Activated naive CD4-positive, alpha-beta T cell treated with anti-CD3 and anti-CD28 coated beads, Interleukin-2, amount 50 U/mL, for 72 hours (primary cell): ENCODE measurements around the gene SLC38A2. TPM values are rescaled to one million over a fixed set of nuclear protein-coding genes. Genes with fewer than 3 reads are reported as not detected.
A peak's percentile ranks its signal among the peaks of the same experiment; 100 is the strongest.

Source experiments
- ATAC-seq, 2 donors: fragments of 150-1000 bp; cut with Tn5 transposase; 2 replicates each; pipeline ENCODE4 v1.10.0; 2021; ENCODE audit warnings: mild to moderate bottlenecking in 2 of 2, moderate library complexity in 2 of 2
- DNase-seq, 2 donors: peaks; one replicate each; pipeline ENCODE4 v3.0.0; 2021 to 2022; ENCODE audit warnings: low spot score in 2 of 2
- H3K27ac Mint-ChIP-seq, 2 donors: one replicate each; pipeline ENCODE4 v1.8.0; 2022; ENCODE audit warnings: mild to moderate bottlenecking in 2 of 2, mixed read lengths in 2 of 2
- H3K36me3 Mint-ChIP-seq, 2 donors: one replicate each; pipeline ENCODE4 v1.8.0; 2022; ENCODE audit warnings: mixed read lengths in 2 of 2
- H3K9me3 Mint-ChIP-seq, 2 donors: one replicate each; pipeline ENCODE4 v1.8.0; 2022; ENCODE audit warnings: mixed read lengths in 2 of 2
- total RNA-seq, 2 donors: library from RNA; stranded (reverse); gene quantifications; one replicate each; pipeline ENCODE4 v1.2.3, GENCODE V29; 2022

The SLC38A2 gene
- total RNA-seq, 2 donors from 2014 or later: 249 to 315 TPM

DNA sequence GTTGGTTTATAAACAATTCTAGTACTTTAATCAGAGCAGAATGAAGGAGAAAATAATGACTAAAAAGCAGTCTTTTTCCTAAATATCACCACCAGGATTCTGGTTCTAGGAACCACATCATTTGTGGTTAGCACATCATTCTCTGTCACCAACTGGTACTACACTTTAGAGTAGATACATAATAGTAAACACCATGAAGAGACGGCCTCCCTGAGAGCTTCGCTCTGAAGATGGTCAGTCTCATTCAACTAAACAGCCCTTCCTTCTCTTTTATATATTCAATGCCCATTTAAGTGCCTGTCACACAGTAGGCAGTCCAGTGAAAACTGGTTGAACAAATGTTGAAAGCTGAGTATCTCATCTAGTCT, 10.9 kb downstream of the SLC38A2 start:
- Mint-ChIP-seq H3K27ac (peak overlapping the region in 1 of 2 donors; percentile 81), H3K9me3 (no peaks in the 10 kb centered on the region), H3K36me3 (peaks cover 30 to 66% of the 10 kb centered on the region in 2 donors)
- peak in 1 of 2 donors; percentile 12 for ATAC-seq
- DNase-seq: no peak

DNA sequence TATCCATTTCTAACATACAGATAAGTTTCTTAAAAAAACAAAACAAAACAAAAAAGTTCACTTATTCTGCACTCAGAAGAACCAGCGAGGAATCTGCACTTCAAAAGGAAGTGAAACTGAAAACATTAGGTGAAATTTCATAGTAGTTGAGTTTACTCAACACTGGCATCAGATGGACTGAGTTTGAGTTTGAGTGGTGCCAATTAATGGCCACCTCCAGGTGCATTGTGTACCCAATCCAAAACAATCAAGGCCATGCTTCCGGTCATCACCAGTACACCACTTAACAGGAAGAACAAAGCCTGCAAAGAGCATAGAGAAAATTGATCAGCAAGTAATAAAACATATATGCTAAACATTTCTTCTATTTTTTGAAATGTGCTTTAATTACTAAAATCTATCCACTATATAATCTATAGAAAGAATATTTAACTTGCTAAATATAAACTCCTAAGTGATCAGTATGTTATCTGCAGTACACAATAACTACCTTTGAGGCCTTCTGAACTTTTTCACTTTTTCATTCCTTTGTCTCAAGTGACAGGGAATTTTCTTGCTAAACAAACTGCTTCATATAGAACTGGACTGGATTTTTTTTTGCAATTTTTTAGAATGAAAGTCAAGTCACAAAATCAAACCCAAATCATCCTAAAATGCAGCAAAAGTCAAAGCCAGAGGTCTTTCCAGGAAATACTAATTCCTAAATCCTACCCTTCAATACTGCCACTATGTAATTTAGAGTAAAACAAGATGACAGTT, 11.5 kb downstream of the SLC38A2 start:
- H3K27ac Mint-ChIP-seq: peak overlapping the region in 1 of 2 donors; percentile 68
- no peaks in the 10 kb centered on the region for H3K9me3 Mint-ChIP-seq
- peaks cover 30 to 66% of the 10 kb centered on the region in 2 donors for H3K36me3 Mint-ChIP-seq
- DNase-seq (no peak), ATAC-seq (peak in 1 of 2 donors; percentile 10)

DNA sequence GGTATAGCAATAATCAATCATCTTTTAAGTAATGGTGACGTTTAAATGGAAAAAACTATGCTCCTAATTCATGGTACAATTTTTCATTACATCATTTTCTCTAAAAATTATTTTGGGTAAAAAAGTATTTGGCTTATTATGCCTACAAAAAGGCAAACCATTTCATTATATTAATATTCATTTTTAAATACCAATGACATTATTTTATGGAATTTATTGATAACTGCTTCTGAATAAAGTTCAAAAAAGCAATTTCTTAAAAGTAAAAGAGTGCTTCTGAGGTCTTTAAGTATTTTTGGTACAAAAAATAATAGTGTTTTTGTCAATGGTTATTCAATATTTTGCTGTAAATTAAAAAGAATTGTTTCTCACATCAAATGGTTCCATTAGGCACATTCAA, 12.2 kb downstream of the SLC38A2 start:
- DNase-seq (no peak), ATAC-seq (no peak)
- H3K36me3 Mint-ChIP-seq: peaks cover 30 to 66% of the 10 kb centered on the region in 2 donors
- no peaks in the 10 kb centered on the region for H3K9me3 Mint-ChIP-seq
- H3K27ac Mint-ChIP-seq: no peak overlapping the region

DNA sequence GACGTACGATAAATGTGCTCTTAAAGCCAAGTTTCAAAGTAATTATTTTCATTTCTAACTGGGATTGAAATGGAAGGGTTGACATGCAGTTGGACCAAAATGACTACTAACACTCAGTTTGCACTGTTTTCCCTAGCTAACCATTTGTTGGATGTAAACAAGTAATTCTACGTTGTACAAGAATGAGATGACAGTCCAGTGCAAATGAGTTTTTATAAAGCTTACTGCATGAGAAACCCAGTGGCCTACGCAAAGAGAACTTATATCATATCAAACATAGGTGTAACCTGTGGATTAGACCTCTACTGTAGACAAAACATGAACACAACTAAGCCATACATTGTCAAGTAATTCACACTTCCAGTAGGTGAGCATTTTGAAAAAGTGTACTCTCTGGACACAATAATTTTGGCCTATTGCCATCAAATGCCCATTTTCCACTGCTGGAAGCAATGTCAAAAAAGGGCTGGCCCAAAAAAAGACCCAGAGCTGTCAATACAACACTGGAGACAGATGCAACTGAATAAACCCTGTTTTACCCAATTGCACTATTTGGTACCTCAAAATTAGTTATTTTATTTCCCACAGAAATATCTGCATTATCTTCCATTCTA, 12.8 kb downstream of the SLC38A2 start:
- ATAC-seq (no peak), DNase-seq (no peak)
- H3K27ac Mint-ChIP-seq: no peak overlapping the region
- no peaks in the 10 kb centered on the region for H3K9me3 Mint-ChIP-seq
- H3K36me3 Mint-ChIP-seq: peaks cover 30 to 61% of the 10 kb centered on the region in 2 donors

DNA sequence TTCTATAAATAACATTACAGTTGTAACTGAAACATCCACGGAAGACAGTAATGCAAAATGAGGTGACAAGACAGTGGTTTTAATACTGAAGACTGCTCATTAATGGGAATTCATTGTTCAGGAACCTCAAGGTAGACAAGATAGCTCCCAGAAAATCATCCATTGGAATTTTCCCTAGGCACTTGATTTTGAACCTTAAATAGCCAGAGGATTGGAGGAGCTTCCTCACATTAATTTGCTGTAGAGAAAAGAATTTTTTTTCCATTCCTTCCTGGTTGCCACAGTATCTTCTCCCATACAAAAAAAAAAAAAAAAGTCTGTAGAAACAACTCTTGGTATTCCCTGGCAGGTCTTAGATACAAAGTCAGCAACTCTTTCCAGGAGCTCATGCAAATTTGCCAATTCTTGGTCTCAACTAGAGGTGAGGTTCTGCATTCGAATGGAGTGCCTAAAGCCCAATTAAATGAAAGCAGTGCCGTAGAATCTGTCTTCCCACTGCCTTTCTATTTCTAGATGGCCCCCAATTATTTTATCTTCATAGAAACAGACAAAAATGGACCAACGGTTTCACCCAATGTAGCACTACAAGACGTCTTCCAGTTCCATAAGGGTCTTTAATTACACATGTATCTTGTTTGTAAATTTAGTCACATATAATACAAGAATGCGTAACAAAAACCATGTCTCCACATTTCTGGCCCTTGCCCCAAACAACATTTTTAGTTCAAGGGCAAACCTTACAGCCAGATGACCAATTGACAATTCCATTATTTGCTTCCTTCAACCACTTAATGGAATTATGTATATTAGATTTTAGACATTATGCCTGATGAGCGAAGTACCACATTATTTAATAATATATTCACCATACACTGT, 13.5 kb downstream of the SLC38A2 start:
- Mint-ChIP-seq H3K27ac (peak overlapping the region in 1 of 2 donors; percentile 44), H3K36me3 (peaks cover 30 to 54% of the 10 kb centered on the region in 2 donors), H3K9me3 (no peaks in the 10 kb centered on the region)
- no peak for ATAC-seq
- DNase-seq: no peak

DNA sequence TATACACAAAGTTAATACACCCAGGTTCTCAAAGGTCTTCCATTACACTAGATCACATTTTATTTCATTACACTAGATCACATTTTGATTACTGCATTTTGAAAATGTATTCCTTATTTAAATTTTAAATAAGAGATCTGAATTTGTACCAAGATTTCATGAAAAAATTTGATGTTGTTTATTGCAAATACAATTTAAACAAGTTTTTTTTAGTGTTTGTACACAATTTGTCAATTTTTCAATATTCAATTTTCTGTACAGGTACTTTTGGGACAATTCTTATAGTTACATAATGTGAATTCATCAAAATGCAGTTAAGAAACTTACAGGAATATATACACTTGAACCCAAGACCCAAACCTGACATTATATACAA, 14.3 kb downstream of the SLC38A2 start:
- Mint-ChIP-seq H3K9me3 (no peaks in the 10 kb centered on the region), H3K27ac (peak overlapping the region in 1 of 2 donors; percentile 49), H3K36me3 (peaks cover 30 to 47% of the 10 kb centered on the region in 2 donors)
- no peak for ATAC-seq
- no peak for DNase-seq

DNA sequence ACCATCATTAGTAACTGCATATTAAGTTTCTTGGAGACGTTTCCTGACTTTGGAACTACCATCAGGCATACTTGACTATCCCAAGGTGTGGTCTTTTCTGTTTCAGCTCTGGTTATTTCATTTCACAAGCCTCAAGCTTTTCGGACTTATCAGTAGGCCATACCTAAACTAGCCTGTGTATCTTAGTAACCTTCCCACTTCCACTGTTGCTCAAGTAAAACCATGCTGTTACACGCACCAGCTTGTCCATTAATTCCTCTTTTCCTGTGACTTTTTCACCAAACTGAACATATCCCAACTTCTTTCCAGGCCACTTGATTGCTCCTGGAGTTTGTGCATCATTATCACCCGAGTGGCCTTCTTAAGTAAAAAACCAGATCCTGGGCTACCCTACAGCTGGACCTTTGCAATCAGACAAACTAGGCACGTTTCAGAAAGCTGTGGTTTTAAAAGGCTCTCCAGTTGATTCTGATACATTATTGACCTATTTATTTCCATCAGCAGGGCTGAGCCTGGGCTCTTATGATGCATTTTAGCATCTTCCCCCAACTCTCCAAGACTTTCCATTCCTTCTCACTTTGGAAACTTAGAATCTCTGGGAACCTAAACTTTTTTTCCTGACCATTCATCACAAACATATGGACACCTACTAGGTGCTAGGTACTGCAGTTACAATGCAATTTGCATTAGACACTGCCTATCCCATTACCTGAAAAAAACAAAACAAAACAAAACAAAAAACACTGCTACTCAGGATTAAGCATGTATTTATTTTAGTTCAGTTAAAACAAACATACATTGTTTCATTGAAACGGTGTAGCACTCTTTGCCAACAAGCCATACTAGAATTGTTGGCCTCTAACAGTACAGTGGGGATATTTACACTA, 14.9 kb downstream of the SLC38A2 start:
- Mint-ChIP-seq H3K27ac (peak overlapping the region in 1 of 2 donors; percentile 49), H3K9me3 (no peaks in the 10 kb centered on the region), H3K36me3 (peaks cover 24 to 40% of the 10 kb centered on the region in 2 donors)
- DNase-seq (no peak), ATAC-seq (peak in 1 of 2 donors; percentile 17)

DNA sequence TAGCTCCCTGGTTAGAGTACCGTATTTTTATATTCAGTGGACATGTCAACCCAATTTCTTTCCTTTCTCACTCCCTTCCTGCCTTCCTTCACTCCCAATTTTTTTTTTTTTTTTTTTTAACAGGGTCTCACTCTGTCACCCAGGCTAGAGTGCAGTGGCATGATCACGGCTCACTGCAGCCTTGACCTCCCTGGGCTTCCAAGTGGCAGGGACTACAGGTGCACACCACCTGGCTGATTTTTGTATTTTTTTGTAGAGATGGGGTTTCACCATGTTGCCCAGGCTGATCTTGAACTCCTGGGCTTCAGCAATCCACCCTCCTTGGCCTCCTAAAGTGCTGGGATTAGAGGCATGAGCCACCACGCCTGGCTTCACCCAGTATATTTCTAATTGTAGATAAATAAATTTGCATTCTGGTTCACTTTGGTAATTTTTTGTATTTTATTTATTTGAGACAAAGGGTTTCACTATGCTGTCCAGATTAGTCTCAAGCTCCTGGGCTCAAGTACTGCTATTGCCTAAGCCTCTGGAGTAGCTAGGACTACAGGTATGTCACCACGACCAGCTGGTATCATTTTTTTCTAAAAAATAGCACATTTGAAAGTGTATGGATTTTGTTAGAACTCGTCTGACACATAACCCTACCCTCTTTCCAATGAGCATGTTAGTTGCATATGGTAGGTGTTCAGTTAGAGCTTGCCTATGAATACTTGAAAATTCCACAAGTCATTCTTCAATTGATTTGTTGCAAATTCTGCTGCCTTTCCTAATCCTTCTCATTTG, 15.7 kb downstream of the SLC38A2 start:
- Mint-ChIP-seq H3K9me3 (no peaks in the 10 kb centered on the region), H3K27ac (peak overlapping the region; percentile 49 to 68), H3K36me3 (peaks cover 17 to 32% of the 10 kb centered on the region in 2 donors)
- no peak for DNase-seq
- peak; percentile 18 to 38 for ATAC-seq

DNA sequence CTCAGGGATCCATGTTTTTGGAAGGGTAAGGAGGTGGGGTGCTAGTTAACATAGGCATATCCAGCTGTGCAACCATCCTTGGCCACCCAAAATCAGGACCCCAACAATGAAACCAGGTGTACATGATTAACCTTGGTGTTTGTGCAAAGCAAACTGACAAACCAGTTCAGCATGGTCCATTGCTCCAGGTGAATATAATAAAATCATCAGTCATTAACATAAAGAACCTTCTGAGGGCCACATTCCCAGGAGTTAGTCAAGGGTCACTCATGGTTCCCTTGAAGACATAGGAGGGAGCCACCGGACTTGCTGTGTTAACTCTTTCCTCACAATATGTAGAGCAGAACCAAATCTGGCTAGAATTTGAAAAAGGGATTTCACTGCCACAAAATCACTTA, 17.8 kb downstream of the SLC38A2 start:
- no peaks in the 10 kb centered on the region for H3K9me3 Mint-ChIP-seq
- DNase-seq: no peak
- peak in 1 of 2 donors; percentile 5 for ATAC-seq
- H3K36me3 Mint-ChIP-seq: peaks cover 2 to 14% of the 10 kb centered on the region in 2 donors
- no peak overlapping the region for H3K27ac Mint-ChIP-seq

DNA sequence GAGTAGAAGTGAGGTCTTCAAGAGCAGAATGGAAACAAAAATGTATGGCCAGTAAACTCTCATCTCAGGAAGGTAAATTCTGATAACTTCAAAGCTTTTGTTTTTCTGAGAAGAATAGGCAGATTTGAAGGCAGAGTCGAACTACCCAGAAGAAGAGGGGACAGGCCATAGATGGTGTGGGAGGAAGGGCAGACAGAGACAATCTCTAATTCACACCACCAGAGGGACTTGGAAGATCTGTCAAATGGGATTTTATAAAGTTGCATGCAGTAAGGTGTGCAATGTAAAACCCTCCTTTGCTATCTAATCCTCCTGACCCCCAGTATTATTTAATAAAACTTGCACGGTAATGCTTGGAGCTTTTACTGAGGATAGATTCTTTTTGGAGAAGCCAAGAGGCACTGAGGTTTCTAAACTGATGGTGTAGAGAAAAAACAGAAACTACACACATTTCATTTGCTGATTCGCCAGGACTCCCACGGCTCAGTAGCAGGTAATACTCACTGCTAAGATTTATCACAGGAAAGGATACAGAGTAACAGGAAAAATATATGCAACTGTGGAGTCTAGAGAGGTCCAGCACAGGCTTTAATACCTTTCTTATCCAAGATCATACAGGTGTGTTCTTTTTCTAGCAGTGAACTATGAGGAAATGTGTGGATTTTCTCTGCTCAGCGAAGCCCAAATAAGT, 18.3 kb downstream of the SLC38A2 start:
- DNase-seq: no peak
- Mint-ChIP-seq H3K9me3 (peaks cover 0 to 5% of the 10 kb centered on the region in 2 donors), H3K36me3 (peaks cover 0 to 8% of the 10 kb centered on the region in 2 donors), H3K27ac (peak overlapping the region in 1 of 2 donors; percentile 57)
- ATAC-seq: peak in 1 of 2 donors; percentile 20

DNA sequence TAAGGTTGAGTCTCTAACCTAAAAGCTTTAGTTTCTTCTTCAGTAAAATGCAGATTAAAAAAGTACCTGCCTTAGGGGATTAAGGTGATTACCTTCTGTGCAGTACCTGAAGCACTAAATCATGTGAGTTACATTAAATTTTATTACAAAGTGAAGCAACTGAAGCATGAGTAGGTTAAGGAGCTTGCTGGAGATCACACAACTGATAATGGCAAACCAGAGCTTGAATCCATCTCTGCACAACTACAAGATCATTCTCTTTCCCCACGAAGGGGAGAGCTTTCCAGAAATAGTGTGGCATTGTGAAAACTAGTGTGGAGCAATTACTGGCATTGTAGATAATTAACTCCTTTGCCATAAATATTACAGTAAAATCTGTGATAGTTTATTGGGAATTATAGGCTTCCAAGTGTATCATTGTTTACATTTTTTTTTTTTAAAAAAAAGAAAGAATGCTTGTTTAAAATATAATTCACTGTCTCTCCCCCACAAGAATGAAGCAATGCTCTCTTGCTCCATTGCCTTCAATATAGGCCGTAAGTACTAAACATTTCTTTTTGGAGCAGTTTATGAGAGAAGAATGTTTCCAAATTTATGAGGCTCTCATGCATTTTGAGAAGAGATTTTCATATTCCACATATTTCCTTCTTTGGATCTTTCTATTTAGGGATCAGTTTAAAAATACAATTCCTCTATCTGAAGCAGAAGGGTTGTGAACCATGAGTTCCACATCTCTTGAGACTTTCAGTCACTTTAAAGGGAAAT, 20.5 kb downstream of the SLC38A2 start:
- Mint-ChIP-seq H3K9me3 (peaks cover 0 to 10% of the 10 kb centered on the region in 2 donors), H3K36me3 (no peaks in the 10 kb centered on the region), H3K27ac (no peak overlapping the region)
- DNase-seq (no peak), ATAC-seq (no peak)

DNA sequence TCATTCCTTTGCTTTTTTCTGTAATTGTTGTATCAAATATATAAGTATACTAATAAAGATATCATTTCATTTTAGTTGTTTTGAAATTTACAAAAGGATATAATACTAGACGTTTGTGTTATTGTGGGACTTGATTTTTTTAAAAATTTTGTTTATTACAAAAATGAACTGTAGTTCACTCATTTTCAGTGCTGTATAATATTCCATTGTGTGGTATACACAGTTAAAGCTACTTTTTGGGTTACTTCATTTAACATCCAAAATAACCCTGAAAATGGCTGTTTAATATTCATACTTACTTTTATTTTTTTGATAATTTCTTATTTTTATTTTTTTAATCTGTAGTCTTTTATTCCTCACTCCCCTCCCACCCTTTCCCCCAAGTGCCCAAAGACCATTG, 21.4 kb downstream of the SLC38A2 start:
- Mint-ChIP-seq H3K27ac (no peak overlapping the region), H3K9me3 (peaks cover 0 to 10% of the 10 kb centered on the region in 2 donors), H3K36me3 (no peaks in the 10 kb centered on the region)
- no peak for DNase-seq
- ATAC-seq: no peak

DNA sequence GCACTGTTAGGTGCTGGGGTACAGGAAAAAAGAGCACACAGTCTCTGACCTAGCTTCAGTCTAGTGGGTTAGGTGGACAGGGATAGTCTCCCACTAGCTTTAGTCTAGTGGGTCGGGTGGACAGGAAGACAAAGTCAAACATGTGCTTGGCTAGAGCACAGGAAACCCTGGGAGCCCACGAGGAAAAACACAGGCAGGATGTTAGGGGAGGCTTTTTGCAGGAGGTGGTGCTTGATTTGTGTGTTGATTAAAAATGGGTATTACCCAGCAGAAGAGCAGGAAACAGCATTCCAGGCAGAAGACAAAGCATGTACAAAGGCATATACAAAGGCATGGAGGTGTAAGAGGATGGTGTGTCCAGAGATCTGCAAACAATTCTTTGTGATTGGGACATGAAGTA, 23.3 kb downstream of the SLC38A2 start:
- H3K36me3 Mint-ChIP-seq: no peaks in the 10 kb centered on the region
- ATAC-seq (no peak), DNase-seq (no peak)
- H3K27ac Mint-ChIP-seq: no peak overlapping the region
- H3K9me3 Mint-ChIP-seq: peaks cover 0 to 10% of the 10 kb centered on the region in 2 donors

DNA sequence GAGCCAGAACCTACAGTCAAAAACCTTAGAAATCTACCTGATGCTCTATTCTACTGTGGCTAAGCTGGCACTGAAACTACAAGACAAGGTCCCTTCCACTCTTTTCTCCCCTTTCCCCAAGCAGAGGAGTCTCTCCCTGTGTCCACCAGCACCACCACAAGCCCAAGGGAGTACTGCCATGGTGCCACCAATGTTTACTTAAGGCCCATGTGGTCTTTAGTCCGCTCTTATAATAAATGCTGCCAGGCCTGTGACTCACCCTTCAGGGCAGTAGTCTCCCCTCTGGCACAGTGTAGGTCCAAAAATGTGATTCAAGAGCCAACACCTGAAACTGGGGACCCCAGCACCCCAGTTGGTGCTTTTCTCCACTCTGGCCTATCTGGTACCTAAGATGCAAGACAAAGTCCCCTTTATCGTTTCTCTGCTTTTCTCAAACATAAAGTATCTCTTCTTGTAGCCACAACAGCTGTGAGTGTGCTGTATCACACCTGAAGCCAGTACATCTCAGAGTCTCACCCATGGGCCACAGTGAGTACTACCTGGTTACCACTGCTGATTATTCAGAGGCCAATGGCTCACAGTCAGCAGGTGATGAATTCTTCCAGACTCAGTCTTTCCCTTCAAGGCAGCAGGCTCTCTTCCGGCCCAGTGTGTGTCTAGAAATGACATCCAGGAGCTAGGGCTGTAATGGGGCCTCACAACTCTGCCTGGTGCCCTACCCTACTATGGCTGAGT, 29.3 kb downstream of the SLC38A2 start:
- Mint-ChIP-seq H3K27ac (peak overlapping the region; percentile 30 to 50), H3K9me3 (no peaks in the 10 kb centered on the region), H3K36me3 (no peaks in the 10 kb centered on the region)
- DNase-seq (no peak), ATAC-seq (no peak)
